ENCODE results near the gene PKDCC. TPM values are rescaled to one million over a fixed set of nuclear protein-coding genes. Genes with fewer than 3 reads are reported as not detected.

The PKDCC gene
- total and polyA plus RNA-seq, 2 of the 8 experiments (the other 6 are each of a cell fraction or from before 2014, with no cell fraction given), result 49.9 to 80.1 TPM

GRCh38 chr2:42106257-42106816 is 58.5 kb downstream of the PKDCC start:
- Histone ChIP-seq H2BK15ac (ENCODE audit: low read length) (0 out of 2 replicates have a peak overlapping the region, but pooled peaks have one; percentile 63), H3K27me3 (replicated peaks in 1 of 4; ENCODE audit: control insufficient read depth in 3 of 4, extremely low read depth in 1 of 4, insufficient read depth in 3 of 4, low read length in 3 of 4) (peaks cover 0 to 3% (median 0%) of the 10 kb centered on the region in 4 experiments; a peak in 3 of 7 replicates), H3K36me3 (ENCODE audit: control insufficient read depth in 2 of 4, insufficient read depth in 4 of 4, low read length in 3 of 4) (no peaks in the 10 kb centered on the region), H3K79me1 (ENCODE audit: low read depth, low read length) (no peaks in the 10 kb centered on the region), H3K27ac (ENCODE audit: low read depth, low read length) (no peak overlapping the region), H4K5ac (ENCODE audit: insufficient read length, low read depth, low read length) (no peak overlapping the region), H2BK12ac (ENCODE audit: low read depth, low read length) (no peak overlapping the region; the same call in 1 of the 2 replicates), H3K4ac (replicated peaks; ENCODE audit: insufficient read length, low read depth, low read length) (no peak overlapping the region), H3K9ac (replicated peaks in 1 of 4; ENCODE audit: extremely low read depth in 1 of 4, low read depth in 3 of 4, low read length in 3 of 4) (no peak overlapping the region), H2AFZ (ENCODE audit: low read length) (peak overlapping the region; percentile 78; the same call in 1 of the 2 replicates), H3K23me2 (ENCODE audit: low read depth, low read length) (peaks cover 2% of the 10 kb centered on the region; the same call in 1 of the 2 replicates), H3K56ac (replicated peaks; ENCODE audit: insufficient read length, low read depth, low read length) (no peak overlapping the region), H3K4me2 (ENCODE audit: insufficient read depth in 1 of 2, low read depth in 2 of 2, low read length in 2 of 2) (no peak overlapping the region), H3K4me3 (ENCODE audit: extremely low read depth in 1 of 4, insufficient read depth in 2 of 4, low read depth in 3 of 4, low read length in 4 of 4) (no peak overlapping the region), H3K14ac (ENCODE audit: insufficient read length) (no peak overlapping the region), H2BK5ac (ENCODE audit: low read depth, low read length) (no peak overlapping the region), H3K23ac (ENCODE audit: insufficient read length) (no peak overlapping the region), H4K91ac (replicated peaks; ENCODE audit: insufficient read length, low read length) (no peak overlapping the region), H2BK120ac (replicated peaks; ENCODE audit: low read depth, low read length) (no peak overlapping the region), H3K9me3 (ENCODE audit: insufficient read depth in 2 of 2, low read depth in 1 of 2, low read length in 1 of 2) (no peaks in the 10 kb centered on the region), H4K20me1 (replicated peaks in 1 of 2; ENCODE audit: control insufficient read depth in 1 of 2, insufficient read depth in 2 of 2, low read length in 2 of 2) (no peaks in the 10 kb centered on the region), H4K8ac (ENCODE audit: extremely low read depth, insufficient read depth, low read length) (no peak overlapping the region; the same call in 1 of the 2 replicates), H2AK5ac (ENCODE audit: low read depth, low read length) (no peak overlapping the region), H2BK20ac (ENCODE audit: low read length) (no peak overlapping the region), H3K18ac (ENCODE audit: extremely low read depth, low read length) (peak overlapping the region; percentile 52; the same call in 1 of the 2 replicates), H3K4me1 (replicated peaks in 1 of 4; ENCODE audit: control insufficient read depth in 3 of 4, insufficient read depth in 4 of 4, low read length in 3 of 4) (peaks cover 8 to 18% (median 13%) of the 10 kb centered on the region in 4 experiments), H3K79me2 (ENCODE audit: control insufficient read depth in 1 of 2, insufficient read depth in 2 of 2, low read length in 2 of 2) (no peaks in the 10 kb centered on the region)
- WGBS, 2 experiments (ENCODE audit: extremely low coverage in 1 of 2, insufficient coverage in 1 of 2, insufficient read length in 1 of 2, insufficient replicate concordance in 2 of 2, low coverage in 1 of 2, low lambda C conversion rate in 2 of 2, missing lambda C conversion rate in 1 of 2), result 91% methylated on average over 10 of the region's 10 CpGs; no CpG with 5 or more reads in 1 of the 2 experiments
- FAIRE-seq (no peak), DNase-seq (ENCODE audit: low read depth in 1 of 2, low spot score in 2 of 2) (no peak)
- POLR2A ChIA-PET (ENCODE audit: partially characterized antibody), result interaction anchor here (1.1 to 1.2 kb wide), 2 partner anchors 27 to 33 kb away, joined by 3 read pairs; no protein-coding TSS in a partner anchor
- CTCF ChIA-PET (ENCODE audit: partially characterized antibody), result interaction anchor here (0.8 to 1.8 kb wide), 10 partner anchors 10 to 253 kb away, joined by 3 to 13 read pairs (median 3); no protein-coding TSS in a partner anchor
- TF ChIP-seq EZH2 (IDR thresholded peaks at IDR 0.05; ENCODE audit: low read depth, low read length, severe bottlenecking) (no peak), TAF7 (optimal IDR thresholded peaks at IDR 0.05; ENCODE audit: borderline replicate concordance, low read depth, low read length) (no peak), SRF (IDR thresholded peaks at IDR 0.05; ENCODE audit: low read depth, low read length) (no peak), ASH2L (IDR thresholded peaks at IDR 0.05; ENCODE audit: low read length) (no peak), POLR2A (IDR thresholded peaks at IDR 0.05; ENCODE audit: control extremely low read depth in 1 of 2, low read depth in 2 of 2, low read length in 2 of 2) (no peak), POLR2AphosphoS5 (IDR thresholded peaks at IDR 0.05; ENCODE audit: low read depth, low read length) (no peak), RFX5 (IDR thresholded peaks at IDR 0.05; ENCODE audit: borderline replicate concordance, low read depth, low read length) (no peak), CBX5 (IDR thresholded peaks at IDR 0.05; ENCODE audit: low read depth, low read length) (no peak), JUND (IDR thresholded peaks at IDR 0.05; ENCODE audit: low read length) (no peak), CREB1 (IDR thresholded peaks at IDR 0.05) (no peak), ATF2 (IDR thresholded peaks at IDR 0.05; ENCODE audit: low read length) (no peak), SIN3A (conservative IDR thresholded peaks at IDR 0.05 in 1 of 2, IDR thresholded peaks at IDR 0.05 in 1 of 2; ENCODE audit: low read depth in 1 of 2, low read length in 2 of 2) (no peak)
